ENCODE results near the gene HECTD4. TPM values are rescaled to one million over a fixed set of nuclear protein-coding genes. Genes with fewer than 3 reads are reported as not detected.

Gene HECTD4
- total and polyA plus RNA-seq, 4 donors, result 4.3 to 80.1 (median 25.5) TPM

- TF ChIP-seq, protein P1, sequence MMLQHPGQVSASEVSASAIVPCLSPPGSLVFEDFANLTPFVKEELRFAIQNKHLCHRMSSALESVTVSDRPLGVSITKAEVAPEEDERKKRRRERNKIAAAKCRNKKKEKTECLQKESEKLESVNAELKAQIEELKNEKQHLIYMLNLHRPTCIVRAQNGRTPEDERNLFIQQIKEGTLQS (IDR thresholded peaks at IDR 0.05), result no peak
Observed at GRCh38 chr12:112217647-112218046, 164.6 kb downstream of the HECTD4 start (continued).

GRCh38 chr12:112216223-112216622 is 166.0 kb downstream of the HECTD4 start:
- no peak for DNase-seq (ENCODE audit: low spot score)
- H3K27me3 ChIP-seq (ENCODE audit: control insufficient read depth in 4 of 4, insufficient read depth in 4 of 4, low read length in 3 of 4), result no peaks in the 10 kb centered on the region
- H3K4me1 ChIP-seq (ENCODE audit: control insufficient read depth in 4 of 4, insufficient read depth in 4 of 4, low read length in 3 of 4), result no peaks in the 10 kb centered on the region
- no peaks in the 10 kb centered on the region for H3K9me3 ChIP-seq (ENCODE audit: control insufficient read depth in 4 of 4, low read length in 3 of 4)
- H3K4me3 ChIP-seq (ENCODE audit: low read depth in 1 of 3, low read length in 3 of 3), result no peak overlapping the region
- no peak overlapping the region for H3K9ac ChIP-seq (ENCODE audit: low read depth in 1 of 2, low read length in 2 of 2)
- H3K27ac ChIP-seq (ENCODE audit: low read depth in 1 of 2, low read length in 2 of 2), result no peak overlapping the region
- H3K36me3 ChIP-seq (ENCODE audit: control insufficient read depth in 4 of 4, insufficient read depth in 3 of 4, low read depth in 1 of 4, low read length in 3 of 4), result peaks cover 6 to 46% (median 24%) of the 10 kb centered on the region in 4 donors
- TF ChIP-seq RAD21 (IDR thresholded peaks at IDR 0.05) (no peak), MAX (IDR thresholded peaks at IDR 0.05) (no peak), HNF4A (conservative IDR thresholded peaks at IDR 0.05) (no peak), RXRA (IDR thresholded peaks at IDR 0.05) (no peak), JUND (IDR thresholded peaks at IDR 0.05) (no peak), REST (IDR thresholded peaks at IDR 0.05) (no peak), FOXA2 (IDR thresholded peaks at IDR 0.05) (no peak), NR2F2 (IDR thresholded peaks at IDR 0.05) (no peak), TAF1 (conservative IDR thresholded peaks at IDR 0.05) (no peak), GABPA (IDR thresholded peaks at IDR 0.05 in 1 of 2, conservative IDR thresholded peaks at IDR 0.05 in 1 of 2) (no peak), EGR1 (IDR thresholded peaks at IDR 0.05; ENCODE audit: low read depth in 2 of 2) (no peak), YY1 (IDR thresholded peaks at IDR 0.05) (no peak), HNF4G (IDR thresholded peaks at IDR 0.05) (no peak), FOXA1 (IDR thresholded peaks at IDR 0.05) (no peak), ZBTB33 (IDR thresholded peaks at IDR 0.05) (no peak), CTCF (IDR thresholded peaks at IDR 0.05; ENCODE audit: low read depth, low read length, missing input control) (no peak), SP1 (IDR thresholded peaks at IDR 0.05) (no peak)
- TF ChIP-seq, protein P1 (IDR thresholded peaks at IDR 0.05), result no peak
- 95% methylated on average over 7 of the region's 7 CpGs for WGBS

Measured in liver (tissue), 9 donors.